ENCODE measurements around the gene PHF21B. TPM values are rescaled to one million over a fixed set of nuclear protein-coding genes. Genes with fewer than 3 reads are reported as not detected.

Gene PHF21B
- total and polyA plus RNA-seq, 12 donors = 0.30 to 4.4 (median 1.8) TPM

DNA sequence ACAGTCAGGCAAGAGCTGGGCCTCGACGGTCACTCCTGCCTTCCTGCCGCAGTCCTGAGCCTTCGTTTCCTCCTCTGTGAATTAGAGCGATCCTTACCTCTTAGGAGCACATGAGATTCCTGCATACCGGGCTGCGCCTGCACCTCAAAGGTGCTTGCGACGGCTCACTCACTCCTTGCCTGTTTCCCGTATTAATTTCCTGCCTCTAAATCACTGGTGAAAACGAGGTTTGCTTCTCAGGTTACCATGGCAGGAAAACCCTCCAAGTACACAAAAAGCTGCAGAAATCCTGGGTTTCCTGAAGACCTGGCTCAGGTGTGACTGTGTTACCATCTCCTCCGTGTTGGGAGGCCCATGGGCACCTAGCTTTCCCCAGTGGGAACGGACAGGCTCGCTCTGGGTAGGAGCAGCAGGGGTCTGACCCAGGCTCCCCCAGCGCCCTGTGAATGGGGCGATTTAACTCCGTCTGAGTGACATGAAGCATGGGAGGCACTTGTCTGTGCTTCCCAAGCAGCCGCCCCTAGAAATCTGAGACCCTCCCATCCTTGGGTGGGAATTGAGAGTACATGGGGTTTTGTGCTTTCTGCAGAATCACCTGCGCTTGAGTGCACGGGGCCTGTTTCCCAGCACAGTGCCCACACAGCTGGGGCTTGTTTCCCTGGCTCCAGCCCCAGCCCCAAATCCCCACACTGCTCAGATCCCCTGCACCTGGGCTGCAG is 64.8 kb downstream of the PHF21B start:
- TF ChIP-seq, protein P1, sequence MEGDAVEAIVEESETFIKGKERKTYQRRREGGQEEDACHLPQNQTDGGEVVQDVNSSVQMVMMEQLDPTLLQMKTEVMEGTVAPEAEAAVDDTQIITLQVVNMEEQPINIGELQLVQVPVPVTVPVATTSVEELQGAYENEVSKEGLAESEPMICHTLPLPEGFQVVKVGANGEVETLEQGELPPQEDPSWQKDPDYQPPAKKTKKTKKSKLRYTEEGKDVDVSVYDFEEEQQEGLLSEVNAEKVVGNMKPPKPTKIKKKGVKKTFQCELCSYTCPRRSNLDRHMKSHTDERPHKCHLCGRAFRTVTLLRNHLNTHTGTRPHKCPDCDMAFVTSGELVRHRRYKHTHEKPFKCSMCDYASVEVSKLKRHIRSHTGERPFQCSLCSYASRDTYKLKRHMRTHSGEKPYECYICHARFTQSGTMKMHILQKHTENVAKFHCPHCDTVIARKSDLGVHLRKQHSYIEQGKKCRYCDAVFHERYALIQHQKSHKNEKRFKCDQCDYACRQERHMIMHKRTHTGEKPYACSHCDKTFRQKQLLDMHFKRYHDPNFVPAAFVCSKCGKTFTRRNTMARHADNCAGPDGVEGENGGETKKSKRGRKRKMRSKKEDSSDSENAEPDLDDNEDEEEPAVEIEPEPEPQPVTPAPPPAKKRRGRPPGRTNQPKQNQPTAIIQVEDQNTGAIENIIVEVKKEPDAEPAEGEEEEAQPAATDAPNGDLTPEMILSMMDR (IDR thresholded peaks at IDR 0.05) = no peak
- no peak for TF ChIP-seq POLR2A (IDR thresholded peaks at IDR 0.05)
- intact Hi-C loops (cut with DNase I) = no loop called here
- no peak overlapping the region for H3K4me3 ChIP-seq
- no peaks in the 10 kb centered on the region for H3K9me3 ChIP-seq (replicated peaks in 1 of 3)
- no peaks in the 10 kb centered on the region for H3K27me3 ChIP-seq
- no peaks in the 10 kb centered on the region for H3K36me3 ChIP-seq (replicated peaks in 1 of 2)
- WGBS, 4 donors = 74 to 79% (median 76%) methylated on average over 7 to 20 of the region's 20 CpGs
- no peak overlapping the region for H3K27ac ChIP-seq
- no peaks in the 10 kb centered on the region for H3K4me1 ChIP-seq (replicated peaks in 1 of 2)
- no peak for DNase-seq

DNA sequence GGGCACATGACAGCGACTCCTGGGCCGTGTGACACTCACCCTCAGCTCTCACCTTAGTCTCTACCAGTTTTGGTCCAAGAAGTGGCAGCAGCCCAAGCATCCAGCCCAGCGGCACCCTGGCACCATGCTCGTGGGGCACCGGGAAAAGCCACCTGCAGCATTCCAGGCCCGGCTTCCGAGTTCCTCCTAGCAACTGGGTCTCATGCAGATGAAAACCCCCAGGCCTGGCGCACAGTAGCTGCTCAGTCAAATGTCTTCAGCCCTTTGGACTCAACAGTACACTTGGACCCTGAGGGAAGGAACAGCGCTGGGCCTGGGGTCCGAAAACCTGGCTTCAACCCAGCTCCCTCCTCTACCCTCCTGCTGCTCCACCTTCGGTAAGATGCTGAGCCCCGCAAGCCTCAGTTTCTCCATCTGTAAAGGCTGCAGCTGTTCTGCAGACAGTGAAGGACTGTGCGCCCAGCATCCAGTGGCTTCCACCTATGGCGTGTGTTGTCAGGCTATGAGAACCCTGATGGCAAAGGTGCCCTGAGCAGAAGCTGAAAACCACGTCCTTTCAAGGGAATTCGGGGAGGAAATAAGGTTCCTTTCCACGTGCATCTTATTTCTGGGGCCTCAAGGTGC is 66.0 kb downstream of the PHF21B start:
- Histone ChIP-seq H3K27ac (no peak overlapping the region), H3K9me3 (replicated peaks in 1 of 3) (no peaks in the 10 kb centered on the region), H3K4me1 (replicated peaks in 1 of 2) (no peaks in the 10 kb centered on the region), H3K27me3 (no peaks in the 10 kb centered on the region), H3K36me3 (replicated peaks in 1 of 2) (no peaks in the 10 kb centered on the region), H3K4me3 (no peak overlapping the region)
- TF ChIP-seq, protein P1 (IDR thresholded peaks at IDR 0.05) = no peak
- TF ChIP-seq POLR2A (IDR thresholded peaks at IDR 0.05) = no peak
- intact Hi-C loops (cut with DNase I) = no loop called here
- DNase-seq = no peak
- 76 to 89% (median 89%) methylated on average over 4 to 17 of the region's 17 CpGs for WGBS, 4 donors

DNA sequence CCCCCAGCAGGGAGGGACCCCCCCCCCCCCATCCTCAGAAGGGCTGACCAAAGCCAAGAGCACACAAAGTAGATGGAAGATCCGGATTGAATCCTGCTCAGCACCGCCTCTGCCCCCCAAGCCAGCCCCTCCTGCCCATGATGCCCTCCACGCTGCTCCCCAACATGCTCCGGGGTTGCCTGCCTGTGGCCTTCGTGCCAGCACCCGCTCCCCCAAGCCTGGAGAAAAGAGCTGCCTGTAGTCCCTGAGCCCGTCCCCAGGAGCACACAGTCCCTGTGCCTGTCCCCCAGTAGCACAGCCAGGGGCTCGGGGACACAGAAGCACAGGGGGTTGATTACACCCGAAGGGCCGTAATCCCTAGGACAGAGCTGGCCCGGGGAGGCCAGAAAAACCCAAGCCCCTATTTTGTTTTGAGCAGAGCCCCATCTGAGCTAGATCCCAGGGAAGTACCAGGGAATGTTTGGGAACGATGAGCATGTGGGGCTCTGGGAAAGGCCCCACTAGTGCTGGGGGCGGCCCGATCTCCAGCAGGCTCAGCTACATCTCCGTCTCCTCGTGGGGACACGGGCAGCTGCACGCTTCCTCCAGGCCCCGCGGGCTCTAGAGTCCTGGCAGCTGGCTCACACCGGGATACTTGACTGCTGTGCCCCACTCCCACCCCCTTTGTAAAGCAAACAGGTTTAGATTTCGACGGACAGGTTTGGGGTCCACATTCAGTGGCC is 66.7 kb downstream of the PHF21B start:
- Histone ChIP-seq H3K4me3 (no peak overlapping the region), H3K27me3 (no peaks in the 10 kb centered on the region), H3K4me1 (replicated peaks in 1 of 2) (no peaks in the 10 kb centered on the region), H3K9me3 (replicated peaks in 1 of 3) (no peaks in the 10 kb centered on the region), H3K36me3 (replicated peaks in 1 of 2) (no peaks in the 10 kb centered on the region), H3K27ac (no peak overlapping the region)
- no peak for DNase-seq
- 85 to 97% (median 90%) methylated on average over 9 to 23 of the region's 23 CpGs for WGBS, 4 donors
- intact Hi-C loops (cut with DNase I) = no loop called here
- TF ChIP-seq, protein P1 (IDR thresholded peaks at IDR 0.05) = no peak
- no peak for TF ChIP-seq POLR2A (IDR thresholded peaks at IDR 0.05)

DNA sequence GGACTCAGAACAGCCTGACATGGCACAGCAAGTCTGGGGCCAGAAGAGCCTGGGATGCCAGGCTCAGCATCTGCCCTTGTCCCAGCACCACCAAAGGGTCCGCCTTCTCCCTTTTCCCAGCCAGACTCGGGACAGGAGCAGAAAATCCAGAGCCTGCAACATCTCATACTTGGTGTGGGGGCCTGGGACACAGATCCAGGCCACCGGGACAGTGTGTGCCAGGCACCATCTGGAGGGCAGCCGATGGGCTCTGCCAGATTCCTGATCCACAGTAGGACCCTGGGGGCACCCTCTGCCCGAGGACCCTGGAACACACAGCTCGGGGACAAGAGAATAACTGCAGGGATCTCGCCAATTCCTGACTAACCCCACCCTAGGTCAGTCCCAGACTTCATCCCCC is 67.7 kb downstream of the PHF21B start:
- TF ChIP-seq POLR2A (IDR thresholded peaks at IDR 0.05) = no peak
- TF ChIP-seq, protein P1 (IDR thresholded peaks at IDR 0.05) = no peak
- no peaks in the 10 kb centered on the region for H3K9me3 ChIP-seq (replicated peaks in 1 of 3)
- WGBS, 4 donors = 80 to 84% (median 80%) methylated on average over 3 to 7 of the region's 7 CpGs; no CpG with 5 or more reads in 1 of the 4 donors
- no peak overlapping the region for H3K4me3 ChIP-seq
- H3K4me1 ChIP-seq (replicated peaks in 1 of 2) = no peaks in the 10 kb centered on the region
- no peak for DNase-seq
- H3K36me3 ChIP-seq (replicated peaks in 1 of 2) = no peaks in the 10 kb centered on the region
- H3K27me3 ChIP-seq = no peaks in the 10 kb centered on the region
- no peak overlapping the region for H3K27ac ChIP-seq
- intact Hi-C loops (cut with DNase I) = no loop called here
